PC-3 (cell line): Measurements from ENCODE around the gene TRIM45.

Experiments
- CTCF ChIP-seq: fragments of 300-600 bp; sonication (generic); conservative IDR thresholded peaks from 2 replicates; pipeline ENCODE4 v1.5.1; 2017; ENCODE audit warnings: antibody characterized with exemption, low read depth, mild to moderate bottlenecking, low read length
- EZH2 ChIP-seq: fragments of 300-600 bp; sonication (generic); IDR thresholded peaks from one replicate; pipeline ENCODE4 v1.6.1; 2017; ENCODE audit warnings: antibody characterized with exemption, mild to moderate bottlenecking, low read length; ENCODE audit not compliant: unreplicated experiment
- EZH2phosphoT487 ChIP-seq: fragments of 300-600 bp; sonication (generic); IDR thresholded peaks from 2 replicates; pipeline ENCODE4 v1.6.1; 2018; ENCODE audit warnings: mild to moderate bottlenecking, antibody characterized with exemption, low read length, borderline replicate concordance

- TF ChIP-seq CTCF (no peak), EZH2phosphoT487 (no peak), EZH2 (no peak)
Observed at GRCh38 chr1:117116784-117117130, 4.8 kb downstream of the TRIM45 start.
